Body of pancreas (tissue), 4 donors: ENCODE measurements around the gene CCNY. TPM values are rescaled to one million over a fixed set of nuclear protein-coding genes. Genes with fewer than 3 reads are reported as not detected.

Source experiments
- ATAC-seq: fragments of 150-250 bp; one replicate; pipeline ENCODE4 v1.9.1; 2016
- DNase-seq, 4 donors: peaks; one replicate each; pipeline ENCODE4 v3.0.0-alpha.2; 2019
- H3K27ac ChIP-seq, 4 donors: fragments of 200-600 bp; sonication (generic); 1 replicate in 3 of 4; 2 replicates in 1 of 4; pipeline versions ENCODE4 v1.5.1 to v1.6.1; 2016 to 2019; ENCODE audit warnings: mild to moderate bottlenecking in 1 of 4, mixed read lengths in 1 of 4, moderate library complexity in 1 of 4
- H3K27me3 ChIP-seq, 2 donors: fragments of 200-600 bp; sonication (generic); one replicate each; pipeline ENCODE4 v1.6.0; 2016; ENCODE audit warnings: mild to moderate bottlenecking in 1 of 2
- H3K36me3 ChIP-seq, 2 donors: fragments of 200-600 bp; sonication (generic); replicated peaks in 1 of 2; 2 replicates each; pipeline ENCODE4 v1.5.1; 2016; ENCODE audit warnings: low read depth in 2 of 2; ENCODE audit not compliant: insufficient read depth in 1 of 2
- H3K4me1 ChIP-seq: fragments of 200-600 bp; sonication (generic); one replicate; pipeline ENCODE4 v1.6.0; 2016
- H3K4me3 ChIP-seq, 2 donors: fragments of 200-600 bp; sonication (generic); 1 replicate in 1 of 2; 2 replicates in 1 of 2; pipeline ENCODE4 v1.5.1; 2016 to 2019
- H3K9me3 ChIP-seq, 3 donors: fragments of 200-600 bp; sonication (generic); 1 replicate in 2 of 3; 2 replicates in 1 of 3; pipeline ENCODE4 v1.5.1; 2016
- CTCF ChIP-seq, 7 experiments: fragments of 450-650 bp in 4 of 7; fragments of 200-600 bp in 3 of 7; sonication (generic) in 3 of 7; IDR thresholded peaks; one replicate each; pipeline ENCODE4 v1.5.1; 2016 to 2019; ENCODE audit warnings: antibody characterized with exemption in 7 of 7
- POLR2A ChIP-seq, 3 donors: fragments of 450-650 bp; IDR thresholded peaks; one replicate each; pipeline ENCODE4 v1.6.1; 2016; ENCODE audit warnings: antibody characterized with exemption in 3 of 3, mild to moderate bottlenecking in 2 of 3
- WGBS, 2 donors: methylation state at CpG; one replicate each; pipeline ENCODE4 v1.1.5; 2017; 5-methylcytosine and 5-hydroxymethylcytosine counted together
- intact Hi-C: fragments of 100-400 bp; cut with DNase I; formaldehyde crosslinking; loops from one replicate; pipeline ENCODE4 v1.15.1; 2023
- total RNA-seq, 2 donors: library from RNA; depleted of rRNA; stranded (reverse); fragments of >200 nt; gene quantifications; one replicate each; pipeline ENCODE4 v1.1.0, GENCODE V29; 2016

The CCNY gene
- total RNA-seq, 2 donors from 2014 or later = 9.6 to 18.9 TPM

GRCh38 chr10:35492386-35493195 lies 156.3 kb downstream of the CCNY start:
- TF ChIP-seq POLR2A (IDR thresholded peaks at IDR 0.05) = no peak
- TF ChIP-seq CTCF (IDR thresholded peaks at IDR 0.05) = no peak
- H3K36me3 ChIP-seq = no peaks in the 10 kb centered on the region
- H3K4me1 ChIP-seq = peaks cover 15% of the 10 kb centered on the region
- WGBS, 2 donors = 75 to 82% methylated on average over 10 of the region's 10 CpGs
- DNase-seq (no peak), ATAC-seq (no peak)
- no peaks in the 10 kb centered on the region for H3K27me3 ChIP-seq
- H3K9me3 ChIP-seq = no peaks in the 10 kb centered on the region
- H3K4me3 ChIP-seq = no peak overlapping the region
- peak overlapping the region in 1 of 4 donors; percentile 3 for H3K27ac ChIP-seq
- intact Hi-C loops = no loop called here

- peak overlapping the region in 1 of 4 donors; percentile 3 for H3K27ac ChIP-seq
- 70 to 72% methylated on average over 9 of the region's 9 CpGs for WGBS, 2 donors
- ATAC-seq (no peak), DNase-seq (peak in 2 of 4 donors; percentile 36 to 40)
- H3K9me3 ChIP-seq = no peaks in the 10 kb centered on the region
- H3K4me3 ChIP-seq = no peak overlapping the region
- peaks cover 15% of the 10 kb centered on the region for H3K4me1 ChIP-seq
- TF ChIP-seq CTCF (IDR thresholded peaks at IDR 0.05) (no peak), POLR2A (IDR thresholded peaks at IDR 0.05) (no peak)
- no peaks in the 10 kb centered on the region for H3K27me3 ChIP-seq
- H3K36me3 ChIP-seq = no peaks in the 10 kb centered on the region
- intact Hi-C loops = no loop called here
Observed at GRCh38 chr10:35493196-35494118, 157.1 kb downstream of the CCNY start.

GRCh38 chr10:35495521-35496119 lies 159.3 kb downstream of the CCNY start:
- no peak for DNase-seq

GRCh38 chr10:35497909-35498308 lies 161.6 kb downstream of the CCNY start:
- ATAC-seq = no peak
- intact Hi-C loops = no loop called here
- no peaks in the 10 kb centered on the region for H3K27me3 ChIP-seq
- H3K4me1 ChIP-seq = peaks cover 9% of the 10 kb centered on the region
- no peak for TF ChIP-seq POLR2A (IDR thresholded peaks at IDR 0.05)
- no peak for TF ChIP-seq CTCF (IDR thresholded peaks at IDR 0.05)
- no peak for DNase-seq
- no peak overlapping the region for H3K4me3 ChIP-seq
- 85 to 98% methylated on average over 1 to 3 of the region's 3 CpGs for WGBS, 2 donors
- H3K27ac ChIP-seq = no peak overlapping the region
- H3K36me3 ChIP-seq = no peaks in the 10 kb centered on the region
- no peaks in the 10 kb centered on the region for H3K9me3 ChIP-seq

More at GRCh38 chr10:35495521-35496119, 159.3 kb downstream of the CCNY start:
- intact Hi-C loops = no loop called here
- no peak overlapping the region for H3K4me3 ChIP-seq
- TF ChIP-seq POLR2A (IDR thresholded peaks at IDR 0.05) = no peak
- no peak for TF ChIP-seq CTCF (IDR thresholded peaks at IDR 0.05)
- no peaks in the 10 kb centered on the region for H3K9me3 ChIP-seq
- no peaks in the 10 kb centered on the region for H3K36me3 ChIP-seq
- ATAC-seq = no peak
- WGBS, 2 donors = 47 to 55% methylated on average over 5 of the region's 5 CpGs
- peaks cover 15% of the 10 kb centered on the region for H3K4me1 ChIP-seq
- peak overlapping the region in 1 of 4 donors; percentile 16 for H3K27ac ChIP-seq
- no peaks in the 10 kb centered on the region for H3K27me3 ChIP-seq
